Measurements from ENCODE around the gene AOPEP. TPM values are rescaled to one million over a fixed set of nuclear protein-coding genes. Genes with fewer than 3 reads are reported as not detected.

AOPEP gene
- total and polyA plus RNA-seq, 4 donors: 210 to 311 (median 285) TPM

GRCh38 chr9:95025213-95026147 lies 299.0 kb downstream of the AOPEP start:
- peak; percentile 87 for ATAC-seq (ENCODE audit: low FRiP score)
- WGBS, 2 donors: 3 to 7% methylated on average over 13 of the region's 13 CpGs
- DNase-seq: peak; percentile 80 to 87
- Histone ChIP-seq H3K27ac (ENCODE audit: low read depth in 1 of 2, low read length in 2 of 2) (peak overlapping the region; percentile 85 to 100), H3K9me3 (ENCODE audit: control insufficient read depth, low read length) (no peaks in the 10 kb centered on the region), H3K4me1 (ENCODE audit: control insufficient read depth in 1 of 2, insufficient read depth in 2 of 2, low read length in 2 of 2) (peaks cover 3 to 4% of the 10 kb centered on the region in 2 donors), H3K36me3 (ENCODE audit: control insufficient read depth in 1 of 2, insufficient read depth in 2 of 2, low read length in 1 of 2) (no peaks in the 10 kb centered on the region), H3K4me3 (ENCODE audit: low read length in 2 of 2) (peak overlapping the region in 1 of 2 donors; percentile 1), H3K27me3 (ENCODE audit: control insufficient read depth in 1 of 2, insufficient read depth in 2 of 2, low read length in 1 of 2) (no peaks in the 10 kb centered on the region)
- intact Hi-C loops (cut with DNase I): no loop called here

GRCh38 chr9:95026148-95026524 lies 299.6 kb downstream of the AOPEP start:
- intact Hi-C loops (cut with DNase I): no loop called here

GRCh38 chr9:95027914-95028852 lies 301.7 kb downstream of the AOPEP start:
- peak overlapping the region; percentile 33 to 55 for H3K27ac ChIP-seq (ENCODE audit: low read depth in 1 of 2, low read length in 2 of 2)
- WGBS, 2 donors: 4 to 10% methylated on average over 11 of the region's 11 CpGs
- H3K9me3 ChIP-seq (ENCODE audit: control insufficient read depth, low read length): no peaks in the 10 kb centered on the region
- H3K4me3 ChIP-seq (ENCODE audit: low read length in 2 of 2): no peak overlapping the region
- intact Hi-C loops (cut with DNase I): no loop called here
- peaks cover 7 to 9% of the 10 kb centered on the region in 2 donors for H3K4me1 ChIP-seq (ENCODE audit: control insufficient read depth in 1 of 2, insufficient read depth in 2 of 2, low read length in 2 of 2)
- DNase-seq (no peak), ATAC-seq (ENCODE audit: low FRiP score) (no peak)
- no peaks in the 10 kb centered on the region for H3K36me3 ChIP-seq (ENCODE audit: control insufficient read depth in 1 of 2, insufficient read depth in 2 of 2, low read length in 1 of 2)
- H3K27me3 ChIP-seq (ENCODE audit: control insufficient read depth in 1 of 2, insufficient read depth in 2 of 2, low read length in 1 of 2): no peaks in the 10 kb centered on the region

More at GRCh38 chr9:95026148-95026524, 299.6 kb downstream of the AOPEP start:
- Histone ChIP-seq H3K9me3 (ENCODE audit: control insufficient read depth, low read length) (no peaks in the 10 kb centered on the region), H3K4me1 (ENCODE audit: control insufficient read depth in 1 of 2, insufficient read depth in 2 of 2, low read length in 2 of 2) (peaks cover 3 to 4% of the 10 kb centered on the region in 2 donors), H3K27ac (ENCODE audit: low read depth in 1 of 2, low read length in 2 of 2) (peak overlapping the region; percentile 76 to 85), H3K27me3 (ENCODE audit: control insufficient read depth in 1 of 2, insufficient read depth in 2 of 2, low read length in 1 of 2) (no peaks in the 10 kb centered on the region), H3K36me3 (ENCODE audit: control insufficient read depth in 1 of 2, insufficient read depth in 2 of 2, low read length in 1 of 2) (no peaks in the 10 kb centered on the region), H3K4me3 (ENCODE audit: low read length in 2 of 2) (no peak overlapping the region)
- WGBS, 2 donors: 23 to 28% methylated on average over 6 of the region's 6 CpGs
- no peak for ATAC-seq (ENCODE audit: low FRiP score)
- DNase-seq: no peak

GRCh38 chr9:95028853-95029219 lies 302.3 kb downstream of the AOPEP start:
- no peak for DNase-seq
- Histone ChIP-seq H3K27ac (ENCODE audit: low read depth in 1 of 2, low read length in 2 of 2) (peak overlapping the region; percentile 18 to 25), H3K36me3 (ENCODE audit: control insufficient read depth in 1 of 2, insufficient read depth in 2 of 2, low read length in 1 of 2) (no peaks in the 10 kb centered on the region), H3K4me3 (ENCODE audit: low read length in 2 of 2) (no peak overlapping the region), H3K9me3 (ENCODE audit: control insufficient read depth, low read length) (no peaks in the 10 kb centered on the region), H3K4me1 (ENCODE audit: control insufficient read depth in 1 of 2, insufficient read depth in 2 of 2, low read length in 2 of 2) (peaks cover 7 to 9% of the 10 kb centered on the region in 2 donors), H3K27me3 (ENCODE audit: control insufficient read depth in 1 of 2, insufficient read depth in 2 of 2, low read length in 1 of 2) (no peaks in the 10 kb centered on the region)
- no peak for ATAC-seq (ENCODE audit: low FRiP score)
- intact Hi-C loops (cut with DNase I): no loop called here
- WGBS, 2 donors: 16 to 27% methylated on average over 8 of the region's 8 CpGs

- intact Hi-C loops (cut with DNase I): no loop called here
- WGBS, 2 donors: 6 to 10% methylated on average over 5 of the region's 5 CpGs
- ATAC-seq (ENCODE audit: low FRiP score) (no peak), DNase-seq (no peak)
- Histone ChIP-seq H3K27ac (ENCODE audit: low read depth in 1 of 2, low read length in 2 of 2) (peak overlapping the region; percentile 18 to 25), H3K4me3 (ENCODE audit: low read length in 2 of 2) (no peak overlapping the region), H3K4me1 (ENCODE audit: control insufficient read depth in 1 of 2, insufficient read depth in 2 of 2, low read length in 2 of 2) (peaks cover 8 to 9% of the 10 kb centered on the region in 2 donors), H3K9me3 (ENCODE audit: control insufficient read depth, low read length) (no peaks in the 10 kb centered on the region), H3K27me3 (ENCODE audit: control insufficient read depth in 1 of 2, insufficient read depth in 2 of 2, low read length in 1 of 2) (no peaks in the 10 kb centered on the region), H3K36me3 (ENCODE audit: control insufficient read depth in 1 of 2, insufficient read depth in 2 of 2, low read length in 1 of 2) (no peaks in the 10 kb centered on the region)
Measured at GRCh38 chr9:95029288-95029687, 302.8 kb downstream of the AOPEP start.

- intact Hi-C loops (cut with DNase I): no loop called here
- DNase-seq: no peak
- H3K27me3 ChIP-seq (ENCODE audit: control insufficient read depth in 1 of 2, insufficient read depth in 2 of 2, low read length in 1 of 2): no peaks in the 10 kb centered on the region
- 2 to 7% methylated on average over 2 of the region's 2 CpGs for WGBS, 2 donors
- no peak overlapping the region for H3K4me3 ChIP-seq (ENCODE audit: low read length in 2 of 2)
- H3K36me3 ChIP-seq (ENCODE audit: control insufficient read depth in 1 of 2, insufficient read depth in 2 of 2, low read length in 1 of 2): no peaks in the 10 kb centered on the region
- H3K27ac ChIP-seq (ENCODE audit: low read depth in 1 of 2, low read length in 2 of 2): no peak overlapping the region
- ATAC-seq (ENCODE audit: low FRiP score): no peak
- no peaks in the 10 kb centered on the region for H3K9me3 ChIP-seq (ENCODE audit: control insufficient read depth, low read length)
- H3K4me1 ChIP-seq (ENCODE audit: control insufficient read depth in 1 of 2, insufficient read depth in 2 of 2, low read length in 2 of 2): peaks cover 7 to 9% of the 10 kb centered on the region in 2 donors
Measured at GRCh38 chr9:95029720-95030119, 303.2 kb downstream of the AOPEP start.

GRCh38 chr9:95030344-95030743 lies 303.8 kb downstream of the AOPEP start:
- peak overlapping the region in 1 of 2 donors; percentile 72 for H3K27ac ChIP-seq (ENCODE audit: low read depth in 1 of 2, low read length in 2 of 2)

GRCh38 chr9:95030920-95031642 lies 304.6 kb downstream of the AOPEP start:
- H3K4me3 ChIP-seq (ENCODE audit: low read length in 2 of 2): peak overlapping the region in 1 of 2 donors; percentile 11
- ATAC-seq (ENCODE audit: low FRiP score): no peak
- no peaks in the 10 kb centered on the region for H3K36me3 ChIP-seq (ENCODE audit: control insufficient read depth in 1 of 2, insufficient read depth in 2 of 2, low read length in 1 of 2)
- H3K27ac ChIP-seq (ENCODE audit: low read depth in 1 of 2, low read length in 2 of 2): peak overlapping the region; percentile 72 to 94
- peaks cover 7 to 9% of the 10 kb centered on the region in 2 donors for H3K4me1 ChIP-seq (ENCODE audit: control insufficient read depth in 1 of 2, insufficient read depth in 2 of 2, low read length in 2 of 2)
- intact Hi-C loops (cut with DNase I): no loop called here
- no peak for DNase-seq
- WGBS, 2 donors: 8% methylated on average over 10 of the region's 10 CpGs
- H3K27me3 ChIP-seq (ENCODE audit: control insufficient read depth in 1 of 2, insufficient read depth in 2 of 2, low read length in 1 of 2): no peaks in the 10 kb centered on the region
- no peaks in the 10 kb centered on the region for H3K9me3 ChIP-seq (ENCODE audit: control insufficient read depth, low read length)

More at GRCh38 chr9:95030344-95030743, 303.8 kb downstream of the AOPEP start:
- intact Hi-C loops (cut with DNase I): no loop called here
- Histone ChIP-seq H3K4me3 (ENCODE audit: low read length in 2 of 2) (no peak overlapping the region), H3K9me3 (ENCODE audit: control insufficient read depth, low read length) (no peaks in the 10 kb centered on the region), H3K27me3 (ENCODE audit: control insufficient read depth in 1 of 2, insufficient read depth in 2 of 2, low read length in 1 of 2) (no peaks in the 10 kb centered on the region), H3K36me3 (ENCODE audit: control insufficient read depth in 1 of 2, insufficient read depth in 2 of 2, low read length in 1 of 2) (no peaks in the 10 kb centered on the region), H3K4me1 (ENCODE audit: control insufficient read depth in 1 of 2, insufficient read depth in 2 of 2, low read length in 2 of 2) (peaks cover 7 to 9% of the 10 kb centered on the region in 2 donors)
- ATAC-seq (ENCODE audit: low FRiP score) (no peak), DNase-seq (no peak)
- 6 to 12% methylated on average over 4 of the region's 4 CpGs for WGBS, 2 donors

Data from aorta (tissue), 5 donors.